Mesodermal cell (in vitro differentiated cells): ENCODE results near the gene IGFL1.
"Not testable (repeated sequence)": the region's sequence is repeated elsewhere in the genome, so short reads cannot be mapped to it uniquely, and the experiment has no call there.

Source experiments
- H3K27ac ChIP-seq: 2 replicates; pipeline ENCODE4 v1.7.0; 2013; ENCODE audit warnings: mild to moderate bottlenecking, low read depth, low read length, moderate library complexity; ENCODE audit not compliant: severe bottlenecking
- H3K36me3 ChIP-seq: 2 replicates; pipeline ENCODE4 v1.7.1; 2013; ENCODE audit warnings: mild to moderate bottlenecking, low read length, moderate library complexity; ENCODE audit not compliant: control insufficient read depth, insufficient read depth
- H3K4me1 ChIP-seq: one replicate; pipeline ENCODE4 v1.7.1; 2013; ENCODE audit warnings: mild to moderate bottlenecking, low read length; ENCODE audit not compliant: insufficient read depth, control insufficient read depth, poor library complexity, severe bottlenecking
- H3K4me3 ChIP-seq: 2 replicates; pipeline ENCODE4 v1.7.0; 2013; ENCODE audit warnings: low read length, control low read depth, mild to moderate bottlenecking; ENCODE audit not compliant: insufficient read depth, poor library complexity, severe bottlenecking; ENCODE audit errors: extremely low read depth
- H3K9me3 ChIP-seq: 2 replicates; pipeline ENCODE4 v1.7.1; 2013; ENCODE audit warnings: mild to moderate bottlenecking, low read length, moderate library complexity; ENCODE audit not compliant: control insufficient read depth
- WGBS, 2 experiments: methylation state at CpG; one replicate each; pipeline ENCODE4 v1.1.5; 2013; ENCODE audit warnings: missing lambda C conversion rate in 2 of 2; ENCODE audit not compliant: insufficient coverage in 2 of 2; 5-methylcytosine and 5-hydroxymethylcytosine counted together

Gene IGFL1

GRCh38 chr19:46212592-46212991, 16.9 kb upstream of the IGFL1 start:
- not testable (repeated sequence) for H3K36me3 ChIP-seq, H3K9me3 ChIP-seq, H3K4me3 ChIP-seq, H3K27ac ChIP-seq
- whole genome bisulfite sequencing, 2 experiments, result 92 to 100% methylated on average over 1 to 2 of the region's 5 CpGs
- peaks cover 17% of the 10 kb centered on the region for H3K4me1 ChIP-seq

DNA sequence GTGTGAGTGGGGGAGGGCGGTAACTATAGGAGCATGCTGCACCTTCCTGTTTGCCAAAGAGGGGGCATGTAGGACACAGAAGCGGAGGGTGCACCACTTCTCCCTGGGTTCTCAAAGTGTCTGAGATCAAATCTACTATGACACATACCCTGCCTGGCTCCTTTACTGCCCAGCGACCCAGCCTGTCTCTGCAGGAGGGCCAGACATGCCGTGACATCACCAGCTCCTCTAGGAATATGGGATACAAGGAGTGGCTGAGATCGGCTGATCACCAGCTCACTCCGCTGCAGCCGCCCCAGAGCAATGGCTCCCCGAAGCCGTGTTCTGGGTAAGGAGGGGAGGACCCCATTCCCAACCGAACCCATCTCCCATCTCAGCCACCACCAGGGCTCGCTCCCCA, 16.4 kb upstream of the IGFL1 start:
- no peaks in the 10 kb centered on the region for H3K36me3 ChIP-seq
- no peak overlapping the region for H3K4me3 ChIP-seq
- H3K27ac ChIP-seq, result no peak overlapping the region
- H3K4me1 ChIP-seq, result peaks cover 17% of the 10 kb centered on the region
- WGBS, 2 experiments, result 86 to 93% methylated on average over 2 to 5 of the region's 11 CpGs
- no peaks in the 10 kb centered on the region for H3K9me3 ChIP-seq

- 95% methylated on average over 18 of the region's 19 CpGs for WGBS, 2 experiments
Observed at GRCh38 chr19:46213806-46214205, 15.7 kb upstream of the IGFL1 start.

DNA sequence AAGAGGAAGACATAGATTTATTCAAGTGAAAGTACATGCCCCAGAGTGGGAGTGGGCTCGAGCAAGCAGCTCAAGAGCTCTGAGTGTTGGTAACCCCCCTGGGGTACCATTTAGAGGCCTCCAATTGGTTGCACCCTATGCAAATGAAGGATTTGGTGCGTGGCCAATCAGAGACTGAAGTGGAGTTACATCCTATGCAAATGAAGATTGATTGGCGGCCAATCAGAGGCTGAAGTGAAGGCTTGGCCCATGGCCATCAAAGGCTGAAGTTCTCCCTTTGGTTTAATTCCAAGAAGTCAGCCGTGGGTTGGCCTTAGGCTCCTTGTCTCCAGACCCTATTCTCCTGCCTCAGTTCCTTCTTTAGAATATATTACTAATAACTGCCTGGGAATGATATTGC, 12.9 kb upstream of the IGFL1 start:
- WGBS, 2 experiments, result 56 to 70% methylated on average over 3 of the region's 4 CpGs
- Histone ChIP-seq H3K4me3 (no peak overlapping the region), H3K4me1 (peaks cover 5% of the 10 kb centered on the region), H3K9me3 (no peaks in the 10 kb centered on the region), H3K36me3 (no peaks in the 10 kb centered on the region), H3K27ac (no peak overlapping the region)

More at GRCh38 chr19:46213806-46214205, 15.7 kb upstream of the IGFL1 start:
- no peak overlapping the region for H3K27ac ChIP-seq
- H3K36me3 ChIP-seq, result no peaks in the 10 kb centered on the region
- H3K4me3 ChIP-seq, result no peak overlapping the region
- peaks cover 17% of the 10 kb centered on the region for H3K4me1 ChIP-seq
- H3K9me3 ChIP-seq, result no peaks in the 10 kb centered on the region

- H3K9me3 ChIP-seq, result no peaks in the 10 kb centered on the region
Observed at GRCh38 chr19:46217476-46217875, 12.1 kb upstream of the IGFL1 start.

GRCh38 chr19:46218160-46218559, 11.4 kb upstream of the IGFL1 start:
- no peaks in the 10 kb centered on the region for H3K36me3 ChIP-seq
- no peak overlapping the region for H3K4me3 ChIP-seq
- WGBS, 2 experiments, result 24 to 43% methylated on average over 3 to 5 of the region's 6 CpGs
- no peaks in the 10 kb centered on the region for H3K9me3 ChIP-seq
- H3K27ac ChIP-seq, result no peak overlapping the region
- no peaks in the 10 kb centered on the region for H3K4me1 ChIP-seq

More at GRCh38 chr19:46217476-46217875, 12.1 kb upstream of the IGFL1 start:
- Histone ChIP-seq H3K4me3 (no peak overlapping the region), H3K36me3 (no peaks in the 10 kb centered on the region), H3K27ac (no peak overlapping the region), H3K4me1 (no peaks in the 10 kb centered on the region)
- 84 to 95% methylated on average over 3 to 7 of the region's 9 CpGs for WGBS, 2 experiments

DNA sequence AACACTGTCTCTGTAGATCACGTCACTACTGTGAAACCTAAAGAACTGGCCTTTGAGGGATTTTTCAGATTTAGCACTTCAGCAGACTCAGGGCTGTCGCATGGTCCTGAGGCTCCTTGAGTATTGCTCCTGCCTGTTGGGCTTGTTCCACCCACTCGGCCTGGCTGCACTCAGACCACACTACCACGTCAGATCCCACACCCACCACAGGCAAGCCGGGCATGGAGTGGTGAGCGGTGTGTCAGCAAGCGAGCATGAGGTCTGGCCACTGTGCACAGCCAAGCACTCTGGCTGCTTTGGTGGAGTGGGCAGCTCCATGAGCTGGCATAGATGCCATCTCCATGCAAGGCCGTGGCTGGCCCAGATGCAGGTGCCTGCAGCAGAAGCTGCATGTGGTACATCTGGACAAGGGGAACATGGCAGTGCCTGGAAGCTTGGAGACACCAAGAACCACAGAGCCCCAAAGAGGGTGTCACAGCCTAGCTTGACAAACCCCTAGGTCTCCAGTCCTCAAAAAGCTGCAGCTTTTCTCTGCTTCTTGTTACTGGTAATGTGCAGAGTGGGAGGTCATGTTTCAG, 9.4 kb upstream of the IGFL1 start:
- H3K4me3 ChIP-seq, result no peak overlapping the region
- WGBS, 2 experiments, result 81 to 83% methylated on average over 7 of the region's 8 CpGs
- H3K4me1 ChIP-seq, result no peaks in the 10 kb centered on the region
- no peaks in the 10 kb centered on the region for H3K36me3 ChIP-seq
- H3K27ac ChIP-seq, result no peak overlapping the region
- H3K9me3 ChIP-seq, result no peaks in the 10 kb centered on the region

DNA sequence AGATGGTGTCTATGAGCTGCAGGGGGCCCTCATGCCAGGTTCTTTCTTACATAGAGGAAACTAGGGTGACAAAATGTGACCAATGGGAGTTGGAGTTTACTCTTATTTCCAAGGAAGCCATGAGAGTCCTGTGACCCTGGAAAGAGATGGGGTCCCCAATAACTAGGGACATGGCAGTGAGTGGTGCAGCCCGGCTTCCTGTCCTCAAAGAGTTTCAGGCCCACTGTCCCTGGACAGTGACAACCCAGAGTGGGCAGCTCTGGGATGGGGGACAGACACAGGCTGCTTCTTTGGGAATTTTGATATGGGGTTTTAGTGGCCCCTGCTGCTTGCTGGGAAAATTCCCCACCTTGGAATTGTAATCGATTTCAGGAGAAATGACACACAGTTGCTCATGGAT, 8.4 kb upstream of the IGFL1 start:
- no peaks in the 10 kb centered on the region for H3K9me3 ChIP-seq
- H3K4me3 ChIP-seq, result no peak overlapping the region
- no peaks in the 10 kb centered on the region for H3K36me3 ChIP-seq
- 83 to 89% methylated on average over 1 of the region's 2 CpGs for WGBS, 2 experiments
- H3K27ac ChIP-seq, result no peak overlapping the region
- H3K4me1 ChIP-seq, result no peaks in the 10 kb centered on the region

DNA sequence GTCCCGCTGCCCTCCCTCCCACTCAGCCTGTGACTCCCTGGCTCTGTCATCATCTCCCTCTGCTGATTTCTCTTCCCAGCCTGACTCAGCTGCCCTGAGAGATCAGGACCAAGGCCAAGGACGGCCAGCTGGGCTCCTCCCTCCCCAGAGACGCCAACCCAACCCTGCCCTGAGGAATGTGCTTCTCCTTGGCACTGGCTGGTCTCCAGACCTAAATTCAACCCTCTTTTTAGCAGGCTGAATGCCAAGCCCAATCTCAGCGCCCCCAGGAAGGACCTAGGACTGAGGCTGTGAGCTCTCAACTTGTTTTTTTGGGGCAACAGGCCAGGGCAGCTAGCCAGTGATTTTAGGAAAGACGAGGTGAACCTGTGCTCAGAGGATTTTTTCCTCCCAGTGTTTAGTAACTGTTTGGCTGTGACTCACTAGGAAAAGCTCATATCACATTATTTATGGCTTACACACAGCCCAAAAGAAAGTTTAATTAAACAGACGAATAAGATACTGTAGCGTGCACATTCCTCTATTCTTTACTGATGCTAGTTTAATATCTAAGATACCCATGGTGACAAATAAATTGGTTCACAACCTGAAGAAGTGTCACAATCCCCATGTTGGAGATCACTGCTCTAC, 7.4 kb upstream of the IGFL1 start:
- no peaks in the 10 kb centered on the region for H3K9me3 ChIP-seq
- no peak overlapping the region for H3K4me3 ChIP-seq
- no peaks in the 10 kb centered on the region for H3K4me1 ChIP-seq
- H3K27ac ChIP-seq, result no peak overlapping the region
- WGBS, 2 experiments, result 7 to 63% methylated on average over 3 to 5 of the region's 7 CpGs
- no peaks in the 10 kb centered on the region for H3K36me3 ChIP-seq

DNA sequence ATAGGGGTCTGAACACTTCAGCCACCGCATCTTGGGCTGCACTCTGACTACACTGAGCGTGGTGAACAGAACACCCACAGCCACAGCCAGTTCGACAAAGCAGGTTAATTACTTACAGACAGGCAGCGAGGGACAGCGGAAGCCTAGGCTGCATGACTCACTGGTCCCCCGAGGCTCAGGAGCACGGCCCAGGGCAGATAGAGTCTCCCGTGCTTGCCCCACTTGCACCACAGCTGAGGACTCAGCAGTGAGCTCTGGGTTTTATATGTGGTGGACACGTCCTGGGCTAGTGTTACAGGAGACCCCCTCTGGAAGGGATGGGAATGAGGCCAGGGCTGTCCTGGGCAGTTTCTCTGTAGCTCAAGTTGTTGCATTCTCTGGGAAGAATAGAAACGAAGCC, 5.8 kb upstream of the IGFL1 start:
- H3K27ac ChIP-seq, H3K36me3 ChIP-seq, H3K4me1 ChIP-seq, H3K9me3 ChIP-seq, H3K4me3 ChIP-seq: not testable (repeated sequence)
- 39 to 67% methylated on average over 4 to 7 of the region's 10 CpGs for WGBS, 2 experiments

DNA sequence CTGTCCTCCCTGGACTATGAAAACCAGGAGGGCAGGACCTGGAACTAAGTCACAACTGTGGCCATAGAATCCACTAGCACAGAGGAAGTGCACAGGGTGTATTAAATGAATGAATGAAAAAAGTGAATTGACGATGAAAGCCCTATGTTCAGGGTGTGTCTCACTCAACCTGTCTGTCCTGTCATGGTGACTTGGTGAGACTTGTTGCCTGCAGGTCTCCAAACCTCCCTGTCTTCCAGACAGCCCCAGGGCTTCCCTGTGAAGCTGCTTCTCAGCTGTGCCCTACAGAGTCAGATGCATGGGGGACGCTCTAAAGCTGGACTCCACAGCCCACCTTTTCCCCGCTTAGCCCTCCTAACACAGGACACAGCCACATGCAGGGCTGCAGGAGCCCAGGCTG, 4.8 kb upstream of the IGFL1 start:
- Histone ChIP-seq H3K4me3 (no peak overlapping the region), H3K9me3 (no peaks in the 10 kb centered on the region), H3K27ac (no peak overlapping the region), H3K4me1 (no peaks in the 10 kb centered on the region), H3K36me3 (no peaks in the 10 kb centered on the region)
- 77 to 83% methylated on average over 2 of the region's 3 CpGs for WGBS, 2 experiments
